ENCODE data around the gene WIPI1. TPM values are rescaled to one million over a fixed set of nuclear protein-coding genes. Genes with fewer than 3 reads are reported as not detected.

WIPI1 gene
- total RNA-seq, 2 donors from 2014 or later, result 54.2 to 58.3 TPM

DNA sequence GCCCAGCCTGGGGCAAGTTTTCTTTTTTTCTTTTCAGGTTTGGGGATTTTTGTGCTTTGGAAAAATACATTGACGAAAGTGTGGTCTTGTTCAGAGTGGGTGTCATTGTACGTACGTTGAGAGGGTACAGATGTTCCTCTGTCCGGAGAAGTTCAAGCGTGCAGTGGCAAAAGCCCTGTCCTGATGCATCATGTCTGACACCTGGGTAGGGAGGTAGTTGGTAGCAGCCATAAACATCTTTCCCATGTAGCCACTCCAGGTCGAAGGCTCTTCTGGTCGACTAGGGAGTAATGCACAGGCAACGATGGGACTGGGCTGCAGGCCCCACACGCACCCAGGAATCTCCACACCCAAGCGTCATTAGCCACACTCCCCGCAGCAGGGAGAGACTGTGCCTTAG is 27.4 kb downstream of the WIPI1 start:
- Histone ChIP-seq H3K36me3 (peaks cover 91% of the 10 kb centered on the region), H3K4me3 (no peak overlapping the region), H3K4me1 (ENCODE audit: control insufficient read depth in 1 of 2, low read depth in 2 of 2) (no peaks in the 10 kb centered on the region), H3K27ac (no peak overlapping the region), H3K27me3 (replicated peaks; ENCODE audit: insufficient read depth) (no peaks in the 10 kb centered on the region), H3K9me3 (no peaks in the 10 kb centered on the region)
- ATAC-seq (ENCODE audit: insufficient number of reproducible peaks, low FRiP score, low read depth), result no peak
- TF ChIP-seq, protein P1, sequence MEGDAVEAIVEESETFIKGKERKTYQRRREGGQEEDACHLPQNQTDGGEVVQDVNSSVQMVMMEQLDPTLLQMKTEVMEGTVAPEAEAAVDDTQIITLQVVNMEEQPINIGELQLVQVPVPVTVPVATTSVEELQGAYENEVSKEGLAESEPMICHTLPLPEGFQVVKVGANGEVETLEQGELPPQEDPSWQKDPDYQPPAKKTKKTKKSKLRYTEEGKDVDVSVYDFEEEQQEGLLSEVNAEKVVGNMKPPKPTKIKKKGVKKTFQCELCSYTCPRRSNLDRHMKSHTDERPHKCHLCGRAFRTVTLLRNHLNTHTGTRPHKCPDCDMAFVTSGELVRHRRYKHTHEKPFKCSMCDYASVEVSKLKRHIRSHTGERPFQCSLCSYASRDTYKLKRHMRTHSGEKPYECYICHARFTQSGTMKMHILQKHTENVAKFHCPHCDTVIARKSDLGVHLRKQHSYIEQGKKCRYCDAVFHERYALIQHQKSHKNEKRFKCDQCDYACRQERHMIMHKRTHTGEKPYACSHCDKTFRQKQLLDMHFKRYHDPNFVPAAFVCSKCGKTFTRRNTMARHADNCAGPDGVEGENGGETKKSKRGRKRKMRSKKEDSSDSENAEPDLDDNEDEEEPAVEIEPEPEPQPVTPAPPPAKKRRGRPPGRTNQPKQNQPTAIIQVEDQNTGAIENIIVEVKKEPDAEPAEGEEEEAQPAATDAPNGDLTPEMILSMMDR (IDR thresholded peaks at IDR 0.05), result no peak
- no peak for DNase-seq (ENCODE audit: low spot score)

DNA sequence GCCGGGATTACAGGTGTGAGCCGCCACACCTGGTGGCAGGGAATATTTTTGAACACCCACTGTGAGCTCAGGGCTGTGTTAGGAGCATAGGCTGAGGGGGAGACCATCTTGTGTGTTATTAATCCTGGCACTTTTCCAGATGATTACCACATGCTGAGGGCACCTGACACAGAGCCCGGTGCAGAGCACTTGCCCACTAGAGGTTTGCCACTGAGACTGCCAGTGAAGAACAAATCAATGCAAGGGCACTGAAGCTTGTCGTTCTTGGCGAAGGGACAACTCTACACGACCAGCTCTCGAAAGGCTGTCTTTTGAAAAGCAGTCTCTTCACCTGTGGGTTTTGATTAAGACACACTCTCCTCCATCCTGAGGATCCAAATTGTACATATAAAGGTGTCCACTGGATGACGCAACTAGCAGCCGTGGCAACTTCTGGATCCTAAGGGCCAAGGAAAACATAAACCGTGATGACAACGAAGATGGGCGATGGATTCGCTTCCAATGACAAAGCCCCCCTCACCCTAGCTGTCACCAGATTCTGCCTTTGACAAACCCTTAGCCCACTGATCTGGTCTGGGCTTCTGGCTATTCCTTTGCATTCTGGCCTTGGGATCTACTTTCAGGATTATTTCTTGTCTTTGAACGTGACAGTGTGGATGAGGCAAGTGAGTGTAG is 28.7 kb downstream of the WIPI1 start:
- no peaks in the 10 kb centered on the region for H3K4me1 ChIP-seq (ENCODE audit: control insufficient read depth in 1 of 2, low read depth in 2 of 2)
- no peak for ATAC-seq (ENCODE audit: insufficient number of reproducible peaks, low FRiP score, low read depth)
- H3K27ac ChIP-seq, result no peak overlapping the region
- peaks cover 89% of the 10 kb centered on the region for H3K36me3 ChIP-seq
- no peak for DNase-seq (ENCODE audit: low spot score)
- H3K9me3 ChIP-seq, result no peaks in the 10 kb centered on the region
- TF ChIP-seq, protein P1 (IDR thresholded peaks at IDR 0.05), result no peak
- H3K27me3 ChIP-seq (replicated peaks; ENCODE audit: insufficient read depth), result no peaks in the 10 kb centered on the region
- H3K4me3 ChIP-seq, result no peak overlapping the region

DNA sequence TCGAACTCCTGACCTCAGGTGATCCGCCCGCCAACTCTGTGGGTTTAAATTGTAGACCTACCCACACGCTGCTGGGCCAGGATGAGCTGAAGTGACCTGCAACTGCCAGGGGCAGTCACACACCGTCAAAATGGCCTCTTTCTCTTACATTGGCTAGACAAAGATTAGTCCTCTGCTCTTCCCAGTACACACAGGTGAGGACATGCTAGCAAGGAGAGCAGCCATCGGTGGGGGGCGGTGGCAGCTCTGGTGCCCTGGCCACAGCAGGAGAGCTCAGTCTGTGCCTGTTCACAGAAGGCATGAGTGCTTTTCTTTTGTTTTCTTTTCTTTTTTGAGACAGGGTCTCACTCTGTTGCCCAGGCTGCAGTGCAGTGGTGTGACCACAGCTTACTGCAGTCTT is 29.7 kb downstream of the WIPI1 start:
- Histone ChIP-seq H3K27ac (no peak overlapping the region), H3K27me3 (replicated peaks; ENCODE audit: insufficient read depth) (no peaks in the 10 kb centered on the region), H3K4me3 (no peak overlapping the region), H3K36me3 (peaks cover 89% of the 10 kb centered on the region), H3K4me1 (ENCODE audit: control insufficient read depth in 1 of 2, low read depth in 2 of 2) (no peaks in the 10 kb centered on the region), H3K9me3 (no peaks in the 10 kb centered on the region)
- no peak for ATAC-seq (ENCODE audit: insufficient number of reproducible peaks, low FRiP score, low read depth)
- TF ChIP-seq, protein P1 (IDR thresholded peaks at IDR 0.05), result no peak
- DNase-seq (ENCODE audit: low spot score), result no peak

DNA sequence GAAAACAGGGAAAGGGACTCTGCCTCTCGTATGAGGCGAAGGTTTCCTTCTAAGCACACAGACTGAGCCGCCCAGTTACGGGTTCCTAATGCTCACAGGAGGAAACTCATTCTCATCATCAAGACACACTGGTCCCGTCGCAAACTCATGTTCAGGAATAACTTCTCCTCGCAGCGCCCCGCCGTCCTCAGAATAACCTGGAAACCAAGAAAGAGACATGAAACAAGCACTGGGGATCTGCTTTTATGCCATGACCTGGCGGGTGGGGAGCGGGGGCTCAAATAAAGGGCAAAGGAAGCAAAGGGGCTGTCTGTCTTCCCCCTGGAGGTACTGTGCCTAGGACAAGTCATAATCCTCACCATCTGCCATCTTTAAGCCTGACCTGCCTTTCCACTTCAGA is 31.3 kb downstream of the WIPI1 start:
- peaks cover 85% of the 10 kb centered on the region for H3K36me3 ChIP-seq
- ATAC-seq (ENCODE audit: insufficient number of reproducible peaks, low FRiP score, low read depth) (no peak), DNase-seq (ENCODE audit: low spot score) (no peak)

DNA sequence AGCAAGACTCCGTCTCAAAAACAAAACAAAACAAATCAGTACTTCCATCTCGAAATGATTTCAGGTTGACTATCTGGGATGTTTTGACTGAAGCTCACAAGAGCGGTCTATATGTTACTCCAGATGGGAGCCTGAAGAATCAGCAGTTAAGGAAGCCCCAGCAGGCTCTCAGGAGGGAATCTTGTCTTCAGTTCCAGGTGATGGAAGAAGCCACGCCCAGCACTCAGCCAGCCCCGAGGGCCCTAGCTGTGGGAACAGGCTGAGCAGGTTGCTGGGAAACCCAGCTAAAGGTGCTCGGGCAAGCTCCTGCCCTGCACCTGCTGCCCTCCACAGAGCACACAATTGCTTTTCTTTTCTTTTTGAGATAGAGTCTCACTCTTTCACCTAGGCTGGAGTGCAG is 32.4 kb downstream of the WIPI1 start:
- no peak for ATAC-seq (ENCODE audit: insufficient number of reproducible peaks, low FRiP score, low read depth)

More for the DNA sequence above, 31.3 kb downstream of the WIPI1 start:
- H3K4me1 ChIP-seq (ENCODE audit: control insufficient read depth in 1 of 2, low read depth in 2 of 2), result no peaks in the 10 kb centered on the region
- no peaks in the 10 kb centered on the region for H3K27me3 ChIP-seq (replicated peaks; ENCODE audit: insufficient read depth)
- no peaks in the 10 kb centered on the region for H3K9me3 ChIP-seq
- no peak overlapping the region for H3K27ac ChIP-seq
- H3K4me3 ChIP-seq, result no peak overlapping the region
- TF ChIP-seq, protein P1 (IDR thresholded peaks at IDR 0.05), result no peak

More for the DNA sequence above, 32.4 kb downstream of the WIPI1 start:
- no peak overlapping the region for H3K27ac ChIP-seq
- H3K4me1 ChIP-seq (ENCODE audit: control insufficient read depth in 1 of 2, low read depth in 2 of 2), result no peaks in the 10 kb centered on the region
- no peak for DNase-seq (ENCODE audit: low spot score)
- TF ChIP-seq, protein P1 (IDR thresholded peaks at IDR 0.05), result no peak
- no peak overlapping the region for H3K4me3 ChIP-seq
- peaks cover 85% of the 10 kb centered on the region for H3K36me3 ChIP-seq
- H3K27me3 ChIP-seq (replicated peaks; ENCODE audit: insufficient read depth), result no peaks in the 10 kb centered on the region
- no peaks in the 10 kb centered on the region for H3K9me3 ChIP-seq
